NB4 (cell line): ENCODE data around the gene SND1.

Experiments
- POLR2A ChIP-seq: IDR thresholded peaks from 2 replicates; pipeline ENCODE4 v1.6.1; 2011; ENCODE audit warnings: mild to moderate bottlenecking; ENCODE audit not compliant: insufficient read length; ENCODE audit errors: extremely low read depth
- TF ChIP-seq, protein P1 (sequence below): IDR thresholded peaks from one replicate; pipeline ENCODE4 v1.5.1; 2012; ENCODE audit warnings: low read depth, low read length
- TF ChIP-seq, protein P2 (sequence below): IDR thresholded peaks from 2 replicates; pipeline ENCODE4 v1.6.1; 2011; ENCODE audit warnings: low read depth, low read length

DNA sequence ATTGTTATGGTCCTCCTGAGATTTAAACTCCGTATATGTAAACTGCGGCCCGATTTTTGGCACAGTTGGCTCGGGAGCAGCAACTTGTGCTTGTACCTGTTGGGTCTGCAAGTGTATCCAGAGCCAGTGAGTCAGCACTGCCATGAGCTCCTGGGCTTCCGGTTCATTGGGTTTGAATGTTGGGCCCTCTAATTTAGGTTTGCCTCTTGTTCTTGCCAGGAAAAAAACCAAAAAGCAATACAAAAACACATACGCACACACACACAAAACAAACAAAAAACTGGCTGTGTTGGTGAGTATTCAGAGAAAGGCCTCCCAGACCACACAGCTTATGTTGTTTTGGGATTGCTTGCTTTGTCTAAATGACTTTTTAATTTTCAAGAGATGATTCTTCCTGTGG, 26.3 kb downstream of the SND1 start:
- TF ChIP-seq, protein P1, sequence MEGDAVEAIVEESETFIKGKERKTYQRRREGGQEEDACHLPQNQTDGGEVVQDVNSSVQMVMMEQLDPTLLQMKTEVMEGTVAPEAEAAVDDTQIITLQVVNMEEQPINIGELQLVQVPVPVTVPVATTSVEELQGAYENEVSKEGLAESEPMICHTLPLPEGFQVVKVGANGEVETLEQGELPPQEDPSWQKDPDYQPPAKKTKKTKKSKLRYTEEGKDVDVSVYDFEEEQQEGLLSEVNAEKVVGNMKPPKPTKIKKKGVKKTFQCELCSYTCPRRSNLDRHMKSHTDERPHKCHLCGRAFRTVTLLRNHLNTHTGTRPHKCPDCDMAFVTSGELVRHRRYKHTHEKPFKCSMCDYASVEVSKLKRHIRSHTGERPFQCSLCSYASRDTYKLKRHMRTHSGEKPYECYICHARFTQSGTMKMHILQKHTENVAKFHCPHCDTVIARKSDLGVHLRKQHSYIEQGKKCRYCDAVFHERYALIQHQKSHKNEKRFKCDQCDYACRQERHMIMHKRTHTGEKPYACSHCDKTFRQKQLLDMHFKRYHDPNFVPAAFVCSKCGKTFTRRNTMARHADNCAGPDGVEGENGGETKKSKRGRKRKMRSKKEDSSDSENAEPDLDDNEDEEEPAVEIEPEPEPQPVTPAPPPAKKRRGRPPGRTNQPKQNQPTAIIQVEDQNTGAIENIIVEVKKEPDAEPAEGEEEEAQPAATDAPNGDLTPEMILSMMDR, result no peak
- TF ChIP-seq POLR2A, result no peak
- TF ChIP-seq, protein P2, sequence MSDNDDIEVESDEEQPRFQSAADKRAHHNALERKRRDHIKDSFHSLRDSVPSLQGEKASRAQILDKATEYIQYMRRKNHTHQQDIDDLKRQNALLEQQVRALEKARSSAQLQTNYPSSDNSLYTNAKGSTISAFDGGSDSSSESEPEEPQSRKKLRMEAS, result no peak
